ENCODE measurements around the gene KCNH4.

KCNH4 gene

DNA sequence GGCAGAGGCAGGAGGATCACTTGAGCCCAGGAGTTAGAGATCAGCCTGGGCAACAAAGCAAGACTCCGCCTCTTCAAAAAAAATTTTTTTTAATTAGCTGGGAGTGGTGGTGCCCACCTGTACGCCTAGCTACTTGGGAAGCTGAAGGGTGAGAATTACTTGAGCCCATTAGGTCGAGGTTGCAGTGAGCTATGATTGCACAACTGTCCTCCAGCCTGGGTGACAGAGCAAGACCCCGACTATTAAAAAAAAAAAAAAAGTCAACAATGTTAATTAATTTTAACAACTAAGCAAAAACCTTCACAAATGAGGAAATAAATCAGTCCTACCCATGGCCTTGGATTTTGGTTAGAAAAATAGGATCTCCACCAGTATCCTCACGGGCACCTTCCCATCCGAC is 73.8 kb downstream of the KCNH4 start:
- Histone ChIP-seq H3K9ac (no peak overlapping the region), H3K27me3 (ENCODE audit: control insufficient read depth, insufficient read depth, low read length) (no peaks in the 10 kb centered on the region), H3K4me1 (peaks cover 5% of the 10 kb centered on the region), H3K79me2 (no peaks in the 10 kb centered on the region), H3K27ac (no peak overlapping the region), H3K4me2 (ENCODE audit: low read length) (no peak overlapping the region), H3K4me3 (ENCODE audit: low read depth, low read length) (no peak overlapping the region), H3K36me3 (ENCODE audit: control insufficient read depth, insufficient read depth, low read length) (no peaks in the 10 kb centered on the region), H2AFZ (no peak overlapping the region), H3K9me3 (ENCODE audit: control insufficient read depth, low read length) (no peaks in the 10 kb centered on the region)
- TF ChIP-seq, protein P1, sequence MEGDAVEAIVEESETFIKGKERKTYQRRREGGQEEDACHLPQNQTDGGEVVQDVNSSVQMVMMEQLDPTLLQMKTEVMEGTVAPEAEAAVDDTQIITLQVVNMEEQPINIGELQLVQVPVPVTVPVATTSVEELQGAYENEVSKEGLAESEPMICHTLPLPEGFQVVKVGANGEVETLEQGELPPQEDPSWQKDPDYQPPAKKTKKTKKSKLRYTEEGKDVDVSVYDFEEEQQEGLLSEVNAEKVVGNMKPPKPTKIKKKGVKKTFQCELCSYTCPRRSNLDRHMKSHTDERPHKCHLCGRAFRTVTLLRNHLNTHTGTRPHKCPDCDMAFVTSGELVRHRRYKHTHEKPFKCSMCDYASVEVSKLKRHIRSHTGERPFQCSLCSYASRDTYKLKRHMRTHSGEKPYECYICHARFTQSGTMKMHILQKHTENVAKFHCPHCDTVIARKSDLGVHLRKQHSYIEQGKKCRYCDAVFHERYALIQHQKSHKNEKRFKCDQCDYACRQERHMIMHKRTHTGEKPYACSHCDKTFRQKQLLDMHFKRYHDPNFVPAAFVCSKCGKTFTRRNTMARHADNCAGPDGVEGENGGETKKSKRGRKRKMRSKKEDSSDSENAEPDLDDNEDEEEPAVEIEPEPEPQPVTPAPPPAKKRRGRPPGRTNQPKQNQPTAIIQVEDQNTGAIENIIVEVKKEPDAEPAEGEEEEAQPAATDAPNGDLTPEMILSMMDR (IDR thresholded peaks at IDR 0.05), result no peak
